NCI-H82 (cell line): Measurements from ENCODE around the gene BCR.
A peak's percentile ranks its signal among the peaks of the same experiment; 100 is the strongest.

ENCODE experiments used
- DNase-seq: peaks from one replicate; lab custom pipeline; 2025; lab: John Stamatoyannopoulos, UW

BCR gene

GRCh38 chr22:23199159-23199558 lies 18.9 kb downstream of the BCR start:
- DNase-seq = no peak

- DNase-seq = no peak
Measured at GRCh38 chr22:23200898-23201297, 20.6 kb downstream of the BCR start.

GRCh38 chr22:23202812-23203451 lies 22.6 kb downstream of the BCR start:
- no peak for DNase-seq

GRCh38 chr22:23203452-23204124 lies 23.3 kb downstream of the BCR start:
- no peak for DNase-seq

- DNase-seq = no peak
Measured at GRCh38 chr22:23204125-23204488, 23.8 kb downstream of the BCR start.

- DNase-seq = no peak
Measured at GRCh38 chr22:23204541-23205157, 24.3 kb downstream of the BCR start.

- DNase-seq = no peak
Measured at GRCh38 chr22:23205339-23206049, 25.2 kb downstream of the BCR start.

- DNase-seq = no peak
Measured at GRCh38 chr22:23206915-23207314, 26.6 kb downstream of the BCR start.

GRCh38 chr22:23207729-23208393 lies 27.6 kb downstream of the BCR start:
- DNase-seq = no peak

GRCh38 chr22:23210428-23211170 lies 30.3 kb downstream of the BCR start:
- DNase-seq = no peak

GRCh38 chr22:23211622-23212021 lies 31.3 kb downstream of the BCR start:
- DNase-seq = no peak

GRCh38 chr22:23212061-23213021 lies 32.0 kb downstream of the BCR start:
- DNase-seq = no peak

GRCh38 chr22:23213022-23213555 lies 32.8 kb downstream of the BCR start:
- DNase-seq = no peak

- DNase-seq = no peak
Measured at GRCh38 chr22:23213581-23214334, 33.4 kb downstream of the BCR start.

- no peak for DNase-seq
Measured at GRCh38 chr22:23214398-23214797, 34.1 kb downstream of the BCR start.

GRCh38 chr22:23215294-23216241 lies 35.3 kb downstream of the BCR start:
- DNase-seq = no peak

- DNase-seq = peak; percentile 73
Measured at GRCh38 chr22:23216461-23217170, 36.3 kb downstream of the BCR start.
